ENCODE results near the gene KLLN. TPM values are rescaled to one million over a fixed set of nuclear protein-coding genes. Genes with fewer than 3 reads are reported as not detected.

Gene KLLN
- total and polyA plus RNA-seq, 2 of the 13 experiments (the other 11 are each of a cell fraction or from before 2014, with no cell fraction given), result 0.08 to 0.44 TPM

GRCh38 chr10:87863053-87863943, at the start of gene KLLN, which contains the start of gene PTEN (continued):
- TF ChIP-seq ZNF703 (CRISPR knock-in tag; IDR thresholded peaks at IDR 0.05; ENCODE audit: borderline replicate concordance) (0 out of 2 replicates have a peak, but pooled peaks have one; percentile 68), ARNT (IDR thresholded peaks at IDR 0.05) (no peak), PCBP2 (optimal IDR thresholded peaks at IDR 0.05; ENCODE audit: low read depth, low read length, poor library complexity, severe bottlenecking) (no peak), SALL1 (CRISPR knock-in tag; IDR thresholded peaks at IDR 0.05) (peak; percentile 94), ZSCAN12 (CRISPR knock-in tag; IDR thresholded peaks at IDR 0.05) (peak; percentile 56; the same call in 1 of the 2 replicates), TOE1 (CRISPR knock-in tag; IDR thresholded peaks at IDR 0.05) (peak; percentile 81; the same call in 1 of the 2 replicates), ZBTB20 (CRISPR knock-in tag; IDR thresholded peaks at IDR 0.05; ENCODE audit: borderline replicate concordance, low read depth) (0 out of 2 replicates have a peak, but pooled peaks have one; percentile 7), ZNF749 (CRISPR knock-in tag; IDR thresholded peaks at IDR 0.05; ENCODE audit: borderline replicate concordance) (no peak), ZNF841 (CRISPR knock-in tag; IDR thresholded peaks at IDR 0.05; ENCODE audit: borderline replicate concordance) (peak; percentile 84; the same call in 1 of the 2 replicates), ELF1 (CRISPR knock-in tag; IDR thresholded peaks at IDR 0.05) (peak; percentile 27; the same call in 1 of the 2 replicates), GTF2F1 (IDR thresholded peaks at IDR 0.05; ENCODE audit: low read length) (peak; percentile 57; the same call in 1 of the 2 replicates), ETV5 (CRISPR knock-in tag; IDR thresholded peaks at IDR 0.05; ENCODE audit: borderline replicate concordance) (peak; percentile 55; the same call in 1 of the 2 replicates), ZNF781 (CRISPR knock-in tag; IDR thresholded peaks at IDR 0.05; ENCODE audit: borderline replicate concordance, not compliant biosample characterization) (no peak), ZNF839 (CRISPR knock-in tag; IDR thresholded peaks at IDR 0.05; ENCODE audit: borderline replicate concordance) (no peak), ZNF597 (CRISPR knock-in tag; IDR thresholded peaks at IDR 0.05) (no peak), PLRG1 (conservative IDR thresholded peaks at IDR 0.05) (no peak), PRPF4 (IDR thresholded peaks at IDR 0.05; ENCODE audit: low read depth, low read length, poor library complexity, severe bottlenecking) (no peak)
- TF ChIP-seq, protein P1, sequence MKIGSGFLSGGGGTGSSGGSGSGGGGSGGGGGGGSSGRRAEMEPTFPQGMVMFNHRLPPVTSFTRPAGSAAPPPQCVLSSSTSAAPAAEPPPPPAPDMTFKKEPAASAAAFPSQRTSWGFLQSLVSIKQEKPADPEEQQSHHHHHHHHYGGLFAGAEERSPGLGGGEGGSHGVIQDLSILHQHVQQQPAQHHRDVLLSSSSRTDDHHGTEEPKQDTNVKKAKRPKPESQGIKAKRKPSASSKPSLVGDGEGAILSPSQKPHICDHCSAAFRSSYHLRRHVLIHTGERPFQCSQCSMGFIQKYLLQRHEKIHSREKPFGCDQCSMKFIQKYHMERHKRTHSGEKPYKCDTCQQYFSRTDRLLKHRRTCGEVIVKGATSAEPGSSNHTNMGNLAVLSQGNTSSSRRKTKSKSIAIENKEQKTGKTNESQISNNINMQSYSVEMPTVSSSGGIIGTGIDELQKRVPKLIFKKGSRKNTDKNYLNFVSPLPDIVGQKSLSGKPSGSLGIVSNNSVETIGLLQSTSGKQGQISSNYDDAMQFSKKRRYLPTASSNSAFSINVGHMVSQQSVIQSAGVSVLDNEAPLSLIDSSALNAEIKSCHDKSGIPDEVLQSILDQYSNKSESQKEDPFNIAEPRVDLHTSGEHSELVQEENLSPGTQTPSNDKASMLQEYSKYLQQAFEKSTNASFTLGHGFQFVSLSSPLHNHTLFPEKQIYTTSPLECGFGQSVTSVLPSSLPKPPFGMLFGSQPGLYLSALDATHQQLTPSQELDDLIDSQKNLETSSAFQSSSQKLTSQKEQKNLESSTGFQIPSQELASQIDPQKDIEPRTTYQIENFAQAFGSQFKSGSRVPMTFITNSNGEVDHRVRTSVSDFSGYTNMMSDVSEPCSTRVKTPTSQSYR (CRISPR knock-in tag; IDR thresholded peaks at IDR 0.05; ENCODE audit: borderline replicate concordance), result peak; percentile 72
- TF ChIP-seq, protein P2, sequence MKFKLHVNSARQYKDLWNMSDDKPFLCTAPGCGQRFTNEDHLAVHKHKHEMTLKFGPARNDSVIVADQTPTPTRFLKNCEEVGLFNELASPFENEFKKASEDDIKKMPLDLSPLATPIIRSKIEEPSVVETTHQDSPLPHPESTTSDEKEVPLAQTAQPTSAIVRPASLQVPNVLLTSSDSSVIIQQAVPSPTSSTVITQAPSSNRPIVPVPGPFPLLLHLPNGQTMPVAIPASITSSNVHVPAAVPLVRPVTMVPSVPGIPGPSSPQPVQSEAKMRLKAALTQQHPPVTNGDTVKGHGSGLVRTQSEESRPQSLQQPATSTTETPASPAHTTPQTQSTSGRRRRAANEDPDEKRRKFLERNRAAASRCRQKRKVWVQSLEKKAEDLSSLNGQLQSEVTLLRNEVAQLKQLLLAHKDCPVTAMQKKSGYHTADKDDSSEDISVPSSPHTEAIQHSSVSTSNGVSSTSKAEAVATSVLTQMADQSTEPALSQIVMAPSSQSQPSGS (CRISPR knock-in tag; IDR thresholded peaks at IDR 0.05), result peak; percentile 85
- TF ChIP-seq, protein P3, sequence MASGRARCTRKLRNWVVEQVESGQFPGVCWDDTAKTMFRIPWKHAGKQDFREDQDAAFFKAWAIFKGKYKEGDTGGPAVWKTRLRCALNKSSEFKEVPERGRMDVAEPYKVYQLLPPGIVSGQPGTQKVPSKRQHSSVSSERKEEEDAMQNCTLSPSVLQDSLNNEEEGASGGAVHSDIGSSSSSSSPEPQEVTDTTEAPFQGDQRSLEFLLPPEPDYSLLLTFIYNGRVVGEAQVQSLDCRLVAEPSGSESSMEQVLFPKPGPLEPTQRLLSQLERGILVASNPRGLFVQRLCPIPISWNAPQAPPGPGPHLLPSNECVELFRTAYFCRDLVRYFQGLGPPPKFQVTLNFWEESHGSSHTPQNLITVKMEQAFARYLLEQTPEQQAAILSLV (CRISPR knock-in tag; IDR thresholded peaks at IDR 0.05; ENCODE audit: borderline replicate concordance), result peak; percentile 82; the same call in 1 of the 2 replicates

Measured in HepG2 (cell line).